Esophagus squamous epithelium (tissue), 5 donors: Measurements from ENCODE around the gene JPH2. TPM values are rescaled to one million over a fixed set of nuclear protein-coding genes. Genes with fewer than 3 reads are reported as not detected.

Experiments used
- DNase-seq: peaks from one replicate; lab custom pipeline; 2025; lab: John Stamatoyannopoulos, UW
- H3K27ac ChIP-seq, 4 donors: fragments of 200-600 bp; sonication (generic); one replicate each; pipeline ENCODE4 v1.5.1; 2016 to 2019; ENCODE audit warnings: mild to moderate bottlenecking in 1 of 4
- H3K27me3 ChIP-seq, 4 donors: fragments of 200-600 bp; sonication (generic); 1 replicate in 3 of 4; 2 replicates in 1 of 4; pipeline versions ENCODE4 v1.5.1 to v1.6.0; 2017 to 2021; ENCODE audit warnings: antibody characterized with exemption in 1 of 4
- H3K36me3 ChIP-seq, 3 donors: fragments of 200-600 bp; sonication (generic); one replicate each; pipeline ENCODE4 v1.5.1; 2016 to 2019
- H3K4me1 ChIP-seq, 3 donors: fragments of 200-600 bp; sonication (generic); one replicate each; pipeline ENCODE4 v1.5.1; 2017 to 2019
- H3K4me3 ChIP-seq, 4 donors: fragments of 200-600 bp; sonication (generic); 1 replicate in 3 of 4; 2 replicates in 1 of 4; pipeline ENCODE4 v1.5.1; 2016 to 2019; ENCODE audit warnings: mild to moderate bottlenecking in 2 of 4, moderate library complexity in 1 of 4
- H3K9me3 ChIP-seq, 3 donors: fragments of 200-600 bp; sonication (generic); one replicate each; pipeline ENCODE4 v1.5.1; 2016 to 2019
- CTCF ChIP-seq, 6 experiments: fragments of 450-650 bp in 4 of 6; fragments of 200-600 bp in 2 of 6; sonication (generic) in 2 of 6; IDR thresholded peaks; one replicate each; pipeline ENCODE4 v1.5.1; 2016 to 2019; ENCODE audit warnings: antibody characterized with exemption in 6 of 6, mild to moderate bottlenecking in 4 of 6, moderate library complexity in 4 of 6
- POLR2A ChIP-seq, 4 donors: fragments of 450-650 bp; IDR thresholded peaks; one replicate each; pipeline ENCODE4 v1.6.1; 2017; ENCODE audit warnings: antibody characterized with exemption in 4 of 4, mild to moderate bottlenecking in 4 of 4, moderate library complexity in 3 of 4
- WGBS, 2 donors: methylation state at CpG; one replicate each; pipeline ENCODE4 v1.1.5; 2018; 5-methylcytosine and 5-hydroxymethylcytosine counted together
- intact Hi-C: fragments of 100-400 bp; cut with DNase I; formaldehyde crosslinking; loops from one replicate; pipeline ENCODE4 v1.15.0; 2022
- total RNA-seq, 4 donors: library from RNA; depleted of rRNA; stranded (reverse); fragments of >200 nt; gene quantifications; one replicate each; pipeline ENCODE4 v1.1.0, GENCODE V29; 2016
- donor health status: DM: yes; HTN: yes; CAD: no.

Gene JPH2
- total RNA-seq, 4 donors from 2014 or later = 2.4 to 32.0 (median 6.8) TPM

- WGBS, 2 donors = 91 to 92% methylated on average over 4 of the region's 5 CpGs
Observed at GRCh38 chr20:44157061-44157460, 29.9 kb downstream of the JPH2 start.

GRCh38 chr20:44154521-44155001 is 32.4 kb downstream of the JPH2 start:
- DNase-seq = no peak
- H3K27ac ChIP-seq = peak overlapping the region; percentile 4 to 84 (median 71)
- peak in 1 of 6 experiments; percentile 3 for TF ChIP-seq CTCF (IDR thresholded peaks at IDR 0.05)
- TF ChIP-seq POLR2A (IDR thresholded peaks at IDR 0.05) = no peak
- H3K4me3 ChIP-seq = no peak overlapping the region
- H3K9me3 ChIP-seq = no peaks in the 10 kb centered on the region
- intact Hi-C loops = no loop called here
- H3K27me3 ChIP-seq = peaks cover 0 to 10% (median 0%) of the 10 kb centered on the region in 4 donors
- 8 to 34% methylated on average over 2 to 4 of the region's 7 CpGs for WGBS, 2 donors
- no peaks in the 10 kb centered on the region for H3K36me3 ChIP-seq
- H3K4me1 ChIP-seq = peaks cover 0 to 21% (median 19%) of the 10 kb centered on the region in 3 donors

More at GRCh38 chr20:44157061-44157460, 29.9 kb downstream of the JPH2 start:
- no peak for TF ChIP-seq POLR2A (IDR thresholded peaks at IDR 0.05)
- no peak for TF ChIP-seq CTCF (IDR thresholded peaks at IDR 0.05)
- Histone ChIP-seq H3K9me3 (no peaks in the 10 kb centered on the region), H3K27ac (peak overlapping the region in 1 of 4 donors; percentile 36), H3K36me3 (no peaks in the 10 kb centered on the region), H3K4me1 (peaks cover 0 to 12% (median 10%) of the 10 kb centered on the region in 3 donors), H3K27me3 (peaks cover 0 to 32% (median 0%) of the 10 kb centered on the region in 4 donors), H3K4me3 (no peak overlapping the region)
- DNase-seq = no peak
- intact Hi-C loops = no loop called here

- WGBS, 2 donors = 53 to 58% methylated on average over 5 to 6 of the region's 6 CpGs
- Histone ChIP-seq H3K4me1 (peaks cover 0 to 21% (median 19%) of the 10 kb centered on the region in 3 donors), H3K4me3 (no peak overlapping the region), H3K27me3 (peaks cover 0 to 10% (median 0%) of the 10 kb centered on the region in 4 donors), H3K9me3 (no peaks in the 10 kb centered on the region), H3K27ac (peak overlapping the region in 3 of 4 donors; percentile 67 to 84 (median 75)), H3K36me3 (no peaks in the 10 kb centered on the region)
- intact Hi-C loops = no loop called here
- no peak for DNase-seq
- no peak for TF ChIP-seq CTCF (IDR thresholded peaks at IDR 0.05)
- no peak for TF ChIP-seq POLR2A (IDR thresholded peaks at IDR 0.05)
Observed at GRCh38 chr20:44153636-44154043, 33.3 kb downstream of the JPH2 start.

- intact Hi-C loops = no loop called here
- Histone ChIP-seq H3K4me3 (no peak overlapping the region), H3K27ac (peak overlapping the region; percentile 48 to 84 (median 71)), H3K4me1 (peaks cover 0 to 21% (median 19%) of the 10 kb centered on the region in 3 donors), H3K36me3 (no peaks in the 10 kb centered on the region), H3K9me3 (no peaks in the 10 kb centered on the region), H3K27me3 (peaks cover 0 to 10% (median 0%) of the 10 kb centered on the region in 4 donors)
- TF ChIP-seq POLR2A (IDR thresholded peaks at IDR 0.05) (no peak), CTCF (IDR thresholded peaks at IDR 0.05) (no peak)
- WGBS, 2 donors = 56 to 60% methylated on average over 14 of the region's 14 CpGs
- no peak for DNase-seq
Observed at GRCh38 chr20:44151621-44152416, 35.2 kb downstream of the JPH2 start.

GRCh38 chr20:44146272-44146671 is 40.7 kb downstream of the JPH2 start:
- Histone ChIP-seq H3K36me3 (no peaks in the 10 kb centered on the region), H3K27me3 (no peaks in the 10 kb centered on the region), H3K9me3 (no peaks in the 10 kb centered on the region), H3K4me3 (no peak overlapping the region), H3K27ac (peak overlapping the region in 3 of 4 donors; percentile 45 to 73 (median 70)), H3K4me1 (peaks cover 0 to 7% (median 3%) of the 10 kb centered on the region in 3 donors)
- intact Hi-C loops = no loop called here
- WGBS, 2 donors = 63 to 68% methylated on average over 2 to 4 of the region's 4 CpGs
- no peak for DNase-seq
- TF ChIP-seq POLR2A (IDR thresholded peaks at IDR 0.05) = no peak
- TF ChIP-seq CTCF (IDR thresholded peaks at IDR 0.05) = no peak
